HEK293 (cell line): ENCODE results near the gene PLCB1.

Experiments
- ATF2 ChIP-seq: fragments of 450-650 bp; formaldehyde crosslinking; IDR thresholded peaks from 2 replicates; pipeline ENCODE4 v1.5.1; 2016; ENCODE audit warnings: missing biosample characterization, missing genetic modification characterization, low read depth
- INSM2 ChIP-seq: fragments of 450-650 bp; formaldehyde crosslinking; IDR thresholded peaks from 2 replicates; pipeline ENCODE4 v1.5.1; 2016; ENCODE audit warnings: missing biosample characterization, missing genetic modification characterization
- TSHZ1 ChIP-seq: fragments of 450-650 bp; formaldehyde crosslinking; IDR thresholded peaks from 2 replicates; pipeline ENCODE4 v1.5.1; 2016; ENCODE audit warnings: missing biosample characterization, missing genetic modification characterization, borderline replicate concordance
- YY1 ChIP-seq: fragments of 450-650 bp; formaldehyde crosslinking; IDR thresholded peaks from 2 replicates; pipeline ENCODE4 v1.5.1; 2018; ENCODE audit warnings: missing biosample characterization, missing genetic modification characterization
- ZBTB48 ChIP-seq: fragments of 450-650 bp; formaldehyde crosslinking; IDR thresholded peaks from 2 replicates; pipeline ENCODE4 v1.5.1; 2016; ENCODE audit warnings: missing biosample characterization, missing genetic modification characterization
- ZNF121 ChIP-seq: fragments of 450-650 bp; formaldehyde crosslinking; IDR thresholded peaks from 2 replicates; pipeline ENCODE4 v1.5.1; 2016; ENCODE audit warnings: missing biosample characterization, missing genetic modification characterization
- ZNF133 ChIP-seq: fragments of 450-650 bp; formaldehyde crosslinking; IDR thresholded peaks from 2 replicates; pipeline ENCODE4 v1.5.1; 2016; ENCODE audit warnings: missing biosample characterization, missing genetic modification characterization
- ZNF223 ChIP-seq: fragments of 450-650 bp; formaldehyde crosslinking; IDR thresholded peaks from 2 replicates; pipeline ENCODE4 v1.5.1; 2016; ENCODE audit warnings: missing biosample characterization, missing genetic modification characterization
- ZNF335 ChIP-seq: fragments of 450-650 bp; formaldehyde crosslinking; conservative IDR thresholded peaks from 2 replicates; pipeline ENCODE4 v1.5.1; 2016; ENCODE audit warnings: missing biosample characterization, missing genetic modification characterization
- ZNF350 ChIP-seq: fragments of 450-650 bp; formaldehyde crosslinking; IDR thresholded peaks from 2 replicates; pipeline ENCODE4 v1.5.0; 2017; ENCODE audit warnings: missing biosample characterization, mild to moderate bottlenecking, missing genetic modification characterization
- ZNF354C ChIP-seq: fragments of 450-650 bp; formaldehyde crosslinking; IDR thresholded peaks from 2 replicates; pipeline ENCODE4 v1.5.1; 2016; ENCODE audit warnings: missing biosample characterization, missing genetic modification characterization, low read depth, borderline replicate concordance
- ZNF639 ChIP-seq: fragments of 450-650 bp; formaldehyde crosslinking; IDR thresholded peaks from 2 replicates; pipeline ENCODE4 v1.5.1; 2016; ENCODE audit warnings: missing biosample characterization, missing genetic modification characterization
- TF ChIP-seq, protein P1 (sequence below): fragments of 450-650 bp; formaldehyde crosslinking; IDR thresholded peaks from 2 replicates; pipeline ENCODE4 v1.5.1; 2016; ENCODE audit warnings: missing biosample characterization, missing genetic modification characterization
- TF ChIP-seq, protein P2 (sequence below): fragments of 450-650 bp; formaldehyde crosslinking; IDR thresholded peaks from 2 replicates; pipeline ENCODE4 v1.5.1; 2016; ENCODE audit warnings: missing biosample characterization, missing genetic modification characterization

DNA sequence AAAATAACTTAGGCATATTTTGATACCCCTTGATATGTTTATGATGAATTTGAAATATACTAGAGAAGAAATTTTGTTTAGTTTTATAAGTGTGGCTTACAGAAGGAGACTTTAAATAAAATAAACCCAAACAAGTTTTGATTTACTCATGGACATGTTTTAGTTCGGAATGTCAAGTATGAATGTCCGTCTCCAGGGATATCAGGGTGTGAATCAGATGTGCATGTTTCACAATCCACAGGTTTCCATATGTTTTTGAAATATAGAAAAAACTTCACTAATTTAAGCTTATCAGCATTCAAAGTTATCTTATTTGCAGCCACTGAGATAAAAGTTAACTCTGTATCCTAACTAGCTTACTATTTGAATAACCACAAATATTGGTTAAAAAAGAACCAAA is 51.5 kb downstream of the PLCB1 start:
- TF ChIP-seq ZBTB48, result no peak
- TF ChIP-seq TSHZ1 (tag by site-specific recombination), result no peak
- TF ChIP-seq ATF2, result no peak
- TF ChIP-seq, protein P1, sequence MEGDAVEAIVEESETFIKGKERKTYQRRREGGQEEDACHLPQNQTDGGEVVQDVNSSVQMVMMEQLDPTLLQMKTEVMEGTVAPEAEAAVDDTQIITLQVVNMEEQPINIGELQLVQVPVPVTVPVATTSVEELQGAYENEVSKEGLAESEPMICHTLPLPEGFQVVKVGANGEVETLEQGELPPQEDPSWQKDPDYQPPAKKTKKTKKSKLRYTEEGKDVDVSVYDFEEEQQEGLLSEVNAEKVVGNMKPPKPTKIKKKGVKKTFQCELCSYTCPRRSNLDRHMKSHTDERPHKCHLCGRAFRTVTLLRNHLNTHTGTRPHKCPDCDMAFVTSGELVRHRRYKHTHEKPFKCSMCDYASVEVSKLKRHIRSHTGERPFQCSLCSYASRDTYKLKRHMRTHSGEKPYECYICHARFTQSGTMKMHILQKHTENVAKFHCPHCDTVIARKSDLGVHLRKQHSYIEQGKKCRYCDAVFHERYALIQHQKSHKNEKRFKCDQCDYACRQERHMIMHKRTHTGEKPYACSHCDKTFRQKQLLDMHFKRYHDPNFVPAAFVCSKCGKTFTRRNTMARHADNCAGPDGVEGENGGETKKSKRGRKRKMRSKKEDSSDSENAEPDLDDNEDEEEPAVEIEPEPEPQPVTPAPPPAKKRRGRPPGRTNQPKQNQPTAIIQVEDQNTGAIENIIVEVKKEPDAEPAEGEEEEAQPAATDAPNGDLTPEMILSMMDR (tag by site-specific recombination), result no peak
- TF ChIP-seq ZNF335 (tag by site-specific recombination), result no peak
- no peak for TF ChIP-seq ZNF354C (tag by site-specific recombination)
- TF ChIP-seq ZNF133 (tag by site-specific recombination), result no peak
- no peak for TF ChIP-seq ZNF350 (tag by site-specific recombination)
- no peak for TF ChIP-seq ZNF639 (tag by site-specific recombination)
- TF ChIP-seq YY1 (tag by site-specific recombination), result no peak
- TF ChIP-seq INSM2, result no peak
- TF ChIP-seq, protein P2, sequence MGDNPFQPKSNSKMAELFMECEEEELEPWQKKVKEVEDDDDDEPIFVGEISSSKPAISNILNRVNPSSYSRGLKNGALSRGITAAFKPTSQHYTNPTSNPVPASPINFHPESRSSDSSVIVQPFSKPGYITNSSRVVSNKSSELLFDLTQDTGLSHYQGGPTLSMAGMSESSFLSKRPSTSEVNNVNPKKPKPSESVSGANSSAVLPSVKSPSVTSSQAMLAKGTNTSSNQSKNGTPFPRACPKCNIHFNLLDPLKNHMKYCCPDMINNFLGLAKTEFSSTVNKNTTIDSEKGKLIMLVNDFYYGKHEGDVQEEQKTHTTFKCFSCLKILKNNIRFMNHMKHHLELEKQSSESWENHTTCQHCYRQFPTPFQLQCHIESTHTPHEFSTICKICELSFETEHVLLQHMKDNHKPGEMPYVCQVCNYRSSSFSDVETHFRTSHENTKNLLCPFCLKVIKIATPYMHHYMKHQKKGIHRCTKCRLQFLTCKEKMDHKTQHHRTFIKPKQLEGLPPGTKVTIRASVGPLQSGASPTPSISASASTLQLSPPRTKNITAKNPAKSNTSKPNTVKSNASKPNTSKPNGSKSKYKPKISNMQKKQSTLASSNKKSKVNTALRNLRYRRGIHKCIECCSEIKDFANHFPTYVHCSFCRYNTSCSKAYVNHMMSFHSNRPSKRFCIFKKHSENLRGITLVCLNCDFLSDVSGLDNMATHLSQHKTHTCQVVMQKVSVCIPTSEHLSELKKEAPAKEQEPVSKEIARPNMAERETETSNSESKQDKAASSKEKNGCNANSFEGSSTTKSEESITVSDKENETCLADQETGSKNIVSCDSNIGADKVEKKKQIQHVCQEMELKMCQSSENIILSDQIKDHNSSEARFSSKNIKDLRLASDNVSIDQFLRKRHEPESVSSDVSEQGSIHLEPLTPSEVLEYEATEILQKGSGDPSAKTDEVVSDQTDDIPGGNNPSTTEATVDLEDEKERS (tag by site-specific recombination), result no peak
- TF ChIP-seq ZNF121 (tag by site-specific recombination), result no peak
- no peak for TF ChIP-seq ZNF223 (tag by site-specific recombination)
